Parietal lobe (tissue), 1 donor: ENCODE data around the gene PODXL. TPM values are rescaled to one million over a fixed set of nuclear protein-coding genes. Genes with fewer than 3 reads are reported as not detected.

Source experiments
- total RNA-seq: library from RNA; depleted of rRNA; stranded (reverse); fragments of >200 nt; gene quantifications from one replicate; pipeline ENCODE4 v1.2.3, GENCODE V29; 2014

Gene PODXL
- total RNA-seq, result 23.2 TPM

DNA sequence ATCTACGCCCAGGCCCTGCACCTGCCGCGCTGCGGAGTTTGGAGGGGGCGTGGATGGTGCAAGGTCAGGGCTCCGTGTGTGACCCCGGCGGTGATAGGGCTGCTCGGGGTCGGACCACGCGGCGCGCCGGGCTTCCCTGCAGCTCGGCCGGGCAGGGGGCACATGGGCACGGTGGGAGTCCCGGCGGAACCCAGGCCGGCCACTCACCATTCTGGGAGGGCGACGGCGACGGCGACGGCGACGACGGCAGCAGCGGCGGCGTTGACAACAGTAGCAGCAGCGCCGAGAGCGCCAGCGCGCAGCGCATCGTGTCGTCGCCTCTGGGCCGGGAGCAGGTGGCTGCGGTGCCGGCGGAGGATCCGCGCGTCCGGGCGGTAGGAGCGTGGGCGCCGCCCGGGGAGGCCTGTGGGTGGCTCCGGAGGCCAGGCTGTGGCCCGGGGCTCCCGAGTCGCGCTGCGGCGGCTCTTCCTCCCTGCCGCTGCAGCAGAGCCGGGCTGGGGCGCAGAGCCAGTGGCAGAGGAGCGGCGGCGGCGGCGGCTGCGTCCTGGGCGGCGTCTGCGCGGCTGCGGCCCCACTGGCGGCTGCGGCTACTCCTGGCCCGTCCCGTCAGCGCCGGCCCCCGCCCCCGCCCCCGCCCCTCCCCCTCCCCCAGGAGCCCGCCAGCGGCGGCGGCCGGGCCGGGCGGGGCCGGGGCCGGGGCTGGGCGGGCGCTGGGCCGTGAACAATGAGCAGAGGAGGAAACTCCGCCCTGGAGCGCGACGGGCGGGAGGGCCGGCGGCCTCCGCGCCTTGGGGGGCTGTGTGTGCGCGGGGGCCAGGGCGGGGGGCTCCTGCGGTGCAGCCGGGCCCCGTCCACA, at the start of gene PODXL:
TSS of gene PODXL (minus strand) at position 576 of the 856 bp plus-strand sequence. CDS start at position 307, 269 bp downstream.

Other genes starting within 250 kb of the PODXL start
- gene MKLN1, start 228.8 kb downstream of the PODXL start, total RNA-seq, result 96.1 TPM